OCI-LY3 (cell line): ENCODE results near the gene SERPINA4.

Experiments used
- H2AFZ ChIP-seq: fragments of 200-600, 300-600 bp; shearing (Covaris generic); 2 replicates; pipeline ENCODE4 v1.6.0; 2014; ENCODE audit warnings: antibody characterized with exemption, low read depth, low read length
- H3K27ac ChIP-seq: fragments of 200-600, 300-600 bp; sonication (generic); 2 replicates; pipeline ENCODE4 v1.5.1; 2014; ENCODE audit warnings: mild to moderate bottlenecking, low read length, moderate library complexity, mixed read lengths
- H3K27me3 ChIP-seq: fragments of 200-600, 300-600 bp; sonication (generic); 2 replicates; pipeline ENCODE4 v1.6.1; 2014; ENCODE audit warnings: low read depth, low read length, mixed read lengths
- H3K36me3 ChIP-seq: fragments of 200-600, 300-600 bp; sonication (generic); replicated peaks from 2 replicates; pipeline ENCODE3; 2014; ENCODE audit warnings: low read depth, low read length, mixed read lengths
- H3K4me1 ChIP-seq: fragments of 300-600, 200-600 bp; sonication (generic); 2 replicates; pipeline ENCODE4 v1.6.1; 2014; ENCODE audit warnings: low read length, mixed read lengths
- H3K4me2 ChIP-seq: fragments of 200-600, 300-600 bp; sonication (generic); 2 replicates; pipeline ENCODE4 v1.6.1; 2014; ENCODE audit warnings: low read length, mixed read lengths
- H3K4me3 ChIP-seq: fragments of 300-600, 200-600 bp; sonication (generic); 2 replicates; pipeline ENCODE4 v1.5.1; 2014; ENCODE audit warnings: antibody characterized with exemption, mild to moderate bottlenecking, low read length, moderate library complexity
- H3K79me2 ChIP-seq: fragments of 300-600, 200-600 bp; shearing (Covaris generic); 2 replicates; pipeline ENCODE4 v1.6.1; 2014; ENCODE audit warnings: mild to moderate bottlenecking, low read length, mixed read lengths
- H3K9ac ChIP-seq: fragments of 300-600, 200-600 bp; shearing (Covaris generic); 2 replicates; pipeline ENCODE4 v1.6.0; 2014; ENCODE audit warnings: mild to moderate bottlenecking, low read length, moderate library complexity
- H3K9me3 ChIP-seq: fragments of 200-600, 300-600 bp; shearing (Covaris generic); 2 replicates; pipeline ENCODE4 v1.6.1; 2014; ENCODE audit warnings: low read length, mixed read lengths; ENCODE audit not compliant: insufficient read depth
- H4K20me1 ChIP-seq: fragments of 200-600, 300-600 bp; sonication (generic); 2 replicates; pipeline ENCODE4 v1.6.1; 2016; ENCODE audit warnings: low read length, mixed read lengths; ENCODE audit not compliant: insufficient read depth
- CTCF ChIP-seq: fragments of 200-600, 300-600 bp; sonication (generic); IDR thresholded peaks from 2 replicates; pipeline ENCODE4 v1.5.1; 2014; ENCODE audit warnings: antibody characterized with exemption, low read length, low read depth
- EZH2phosphoT487 ChIP-seq: fragments of 200-600 bp; shearing (Covaris generic); IDR thresholded peaks from 2 replicates; pipeline ENCODE4 v1.6.1; 2018; ENCODE audit warnings: antibody characterized with exemption, mixed run types, low read depth

The SERPINA4 gene

GRCh38 chr14:94586635-94587034, 25.4 kb downstream of the SERPINA4 start:
- Histone ChIP-seq H3K36me3 (no peaks in the 10 kb centered on the region), H4K20me1 (no peaks in the 10 kb centered on the region), H3K9me3 (no peaks in the 10 kb centered on the region), H3K27me3 (peaks cover 16% of the 10 kb centered on the region; the same call in 1 of the 2 replicates), H3K9ac (no peak overlapping the region), H3K4me2 (no peak overlapping the region), H2AFZ (no peak overlapping the region), H3K4me1 (no peaks in the 10 kb centered on the region), H3K4me3 (no peak overlapping the region), H3K79me2 (no peaks in the 10 kb centered on the region), H3K27ac (no peak overlapping the region)
- no peak for TF ChIP-seq EZH2phosphoT487
- no peak for TF ChIP-seq CTCF

GRCh38 chr14:94588311-94588710, 27.1 kb downstream of the SERPINA4 start:
- peaks cover 16% of the 10 kb centered on the region; the same call in 1 of the 2 replicates for H3K27me3 ChIP-seq
- no peak overlapping the region for H3K27ac ChIP-seq
- H3K9ac ChIP-seq, result no peak overlapping the region
- no peaks in the 10 kb centered on the region for H3K9me3 ChIP-seq
- H3K4me1 ChIP-seq, result no peaks in the 10 kb centered on the region
- H3K4me3 ChIP-seq, result no peak overlapping the region
- no peaks in the 10 kb centered on the region for H3K79me2 ChIP-seq
- H4K20me1 ChIP-seq, result no peaks in the 10 kb centered on the region
- TF ChIP-seq CTCF (no peak), EZH2phosphoT487 (no peak)
- no peaks in the 10 kb centered on the region for H3K36me3 ChIP-seq
- no peak overlapping the region for H2AFZ ChIP-seq
- H3K4me2 ChIP-seq, result no peak overlapping the region

- Histone ChIP-seq H3K4me2 (no peak overlapping the region), H3K4me1 (no peaks in the 10 kb centered on the region), H3K79me2 (no peaks in the 10 kb centered on the region), H3K27ac (no peak overlapping the region), H2AFZ (no peak overlapping the region), H3K4me3 (no peak overlapping the region), H3K27me3 (peaks cover 16% of the 10 kb centered on the region; the same call in 1 of the 2 replicates), H3K9me3 (no peaks in the 10 kb centered on the region), H3K36me3 (no peaks in the 10 kb centered on the region), H3K9ac (no peak overlapping the region), H4K20me1 (no peaks in the 10 kb centered on the region)
- TF ChIP-seq CTCF, result no peak
- TF ChIP-seq EZH2phosphoT487, result no peak
Measured at GRCh38 chr14:94591073-94591472, 29.8 kb downstream of the SERPINA4 start.

GRCh38 chr14:94591871-94592270, 30.6 kb downstream of the SERPINA4 start:
- H3K9ac ChIP-seq, result no peak overlapping the region
- H3K4me3 ChIP-seq, result no peak overlapping the region
- no peak overlapping the region for H2AFZ ChIP-seq
- no peak overlapping the region for H3K4me2 ChIP-seq
- H3K79me2 ChIP-seq, result no peaks in the 10 kb centered on the region
- no peak for TF ChIP-seq EZH2phosphoT487
- no peak for TF ChIP-seq CTCF
- H3K36me3 ChIP-seq, result no peaks in the 10 kb centered on the region
- H3K27ac ChIP-seq, result no peak overlapping the region
- H3K4me1 ChIP-seq, result no peaks in the 10 kb centered on the region
- peaks cover 16% of the 10 kb centered on the region; the same call in 1 of the 2 replicates for H3K27me3 ChIP-seq
- no peaks in the 10 kb centered on the region for H3K9me3 ChIP-seq
- no peaks in the 10 kb centered on the region for H4K20me1 ChIP-seq
